Upper lobe of left lung (tissue), 6 donors: ENCODE measurements around the gene GNAI2. TPM values are rescaled to one million over a fixed set of nuclear protein-coding genes. Genes with fewer than 3 reads are reported as not detected.

ENCODE experiments used
- ATAC-seq, 2 donors: fragments of 200-7000 bp; cut with Tn5 transposase; one replicate each; pipeline ENCODE4 v1.9.1; 2022; ENCODE audit warnings: mild to moderate bottlenecking in 2 of 2, moderate library complexity in 2 of 2; ENCODE audit not compliant: low FRiP score in 2 of 2
- DNase-seq, 2 donors: peaks; one replicate each; pipeline ENCODE4 v3.0.0-alpha.2; 2019 to 2020
- H3K27ac ChIP-seq, 4 donors: fragments of 200-600 bp; sonication (generic); one replicate each; pipeline ENCODE4 v1.5.1; 2016 to 2019
- H3K27me3 ChIP-seq, 4 donors: fragments of 200-600 bp; sonication (generic); one replicate each; pipeline ENCODE4 v1.5.1; 2017 to 2019
- H3K36me3 ChIP-seq, 4 donors: fragments of 200-600 bp; sonication (generic); one replicate each; pipeline ENCODE4 v1.5.1; 2016 to 2019
- H3K4me1 ChIP-seq, 4 donors: fragments of 200-600 bp; sonication (generic); one replicate each; pipeline ENCODE4 v1.5.1; 2018 to 2019
- H3K4me3 ChIP-seq, 4 donors: fragments of 200-600 bp; sonication (generic); one replicate each; pipeline ENCODE4 v1.5.1; 2017 to 2019; ENCODE audit warnings: mild to moderate bottlenecking in 2 of 4, moderate library complexity in 1 of 4
- H3K9me3 ChIP-seq, 4 donors: fragments of 200-600 bp; sonication (generic); one replicate each; pipeline ENCODE4 v1.5.1; 2018 to 2019
- CTCF ChIP-seq, 6 experiments: fragments of 450-650 bp in 4 of 6; fragments of 200-600 bp in 2 of 6; sonication (generic) in 2 of 6; IDR thresholded peaks; one replicate each; pipeline ENCODE4 v1.5.1; 2016 to 2019; ENCODE audit warnings: antibody characterized with exemption in 6 of 6
- EP300 ChIP-seq, 4 donors: sonication (generic); formaldehyde crosslinking; IDR thresholded peaks; one replicate each; pipeline ENCODE4 v1.5.1; 2017; ENCODE audit warnings: antibody characterized with exemption in 4 of 4, control low read depth in 2 of 4
- POLR2A ChIP-seq, 4 donors: fragments of 450-650 bp; IDR thresholded peaks; one replicate each; pipeline ENCODE4 v1.5.1; 2016 to 2017; ENCODE audit warnings: antibody characterized with exemption in 4 of 4, mild to moderate bottlenecking in 2 of 4
- POLR2AphosphoS5 ChIP-seq, 2 donors: sonication (generic); formaldehyde crosslinking; IDR thresholded peaks; one replicate each; pipeline ENCODE4 v1.5.1; 2017; ENCODE audit warnings: antibody characterized with exemption in 2 of 2
- WGBS, 2 donors: methylation state at CpG; one replicate each; pipeline ENCODE4 v1.1.5; 2017 to 2018; 5-methylcytosine and 5-hydroxymethylcytosine counted together
- total RNA-seq, 6 donors: library from RNA; depleted of rRNA in 4 of 6; stranded (reverse); fragments of >200 nt in 4 of 6; gene quantifications; one replicate each; pipeline versions ENCODE4 v1.1.0 to v1.2.1, GENCODE V29; 2016 to 2021
- donor health status: DM: no; HTN: no; CAD: no; lungs with moderate emphysema.
- donor health status: DM: no; HTN: yes; CAD: no; lungs with severe emphysema.

The GNAI2 gene
- total RNA-seq, 6 donors from 2014 or later = 191 to 440 (median 295) TPM

- H3K4me3 ChIP-seq = no peak overlapping the region
- peaks cover 12 to 30% (median 21%) of the 10 kb centered on the region in 4 donors for H3K4me1 ChIP-seq
- no peaks in the 10 kb centered on the region for H3K36me3 ChIP-seq
- TF ChIP-seq CTCF (IDR thresholded peaks at IDR 0.05) (no peak), EP300 (IDR thresholded peaks at IDR 0.05) (no peak), POLR2AphosphoS5 (IDR thresholded peaks at IDR 0.05) (no peak), POLR2A (IDR thresholded peaks at IDR 0.05) (no peak)
- H3K27me3 ChIP-seq = peaks cover 2 to 22% (median 14%) of the 10 kb centered on the region in 4 donors
- 34% methylated on average over 21 of the region's 34 CpGs; no CpG with 5 or more reads in 1 of the 2 donors for WGBS, 2 donors
- ATAC-seq (no peak), DNase-seq (no peak)
- H3K27ac ChIP-seq = no peak overlapping the region
- H3K9me3 ChIP-seq = no peaks in the 10 kb centered on the region
These were observed 42.3 kb upstream of the GNAI2 start for GRCh38 chr3:50193746-50194127.

GRCh38 chr3:50194128-50194902 is 41.7 kb upstream of the GNAI2 start:
- TF ChIP-seq POLR2A (IDR thresholded peaks at IDR 0.05) (no peak), CTCF (IDR thresholded peaks at IDR 0.05) (peak; percentile 62 to 92 (median 85))
- Histone ChIP-seq H3K27ac (no peak overlapping the region), H3K27me3 (peaks cover 2 to 22% (median 14%) of the 10 kb centered on the region in 4 donors), H3K4me1 (peaks cover 12 to 30% (median 18%) of the 10 kb centered on the region in 4 donors), H3K9me3 (no peaks in the 10 kb centered on the region), H3K36me3 (no peaks in the 10 kb centered on the region), H3K4me3 (peak overlapping the region in 1 of 4 donors; percentile 13)
- WGBS, 2 donors = 15 to 46% methylated on average over 3 to 57 of the region's 70 CpGs
- ATAC-seq = peak; percentile 53 to 76
- peak; percentile 70 to 96 for DNase-seq

- peaks cover 2 to 22% (median 14%) of the 10 kb centered on the region in 4 donors for H3K27me3 ChIP-seq
- TF ChIP-seq EP300 (IDR thresholded peaks at IDR 0.05) = no peak
- no peak for TF ChIP-seq CTCF (IDR thresholded peaks at IDR 0.05)
- TF ChIP-seq POLR2A (IDR thresholded peaks at IDR 0.05) = no peak
- no peak for TF ChIP-seq POLR2AphosphoS5 (IDR thresholded peaks at IDR 0.05)
- no peaks in the 10 kb centered on the region for H3K9me3 ChIP-seq
- WGBS, 2 donors = 57 to 64% methylated on average over 8 to 13 of the region's 14 CpGs
- peak in 1 of 2 donors; percentile 12 for ATAC-seq
- peak overlapping the region in 1 of 4 donors; percentile 13 for H3K4me3 ChIP-seq
- no peak for DNase-seq
- H3K36me3 ChIP-seq = no peaks in the 10 kb centered on the region
- peaks cover 12 to 30% (median 16%) of the 10 kb centered on the region in 4 donors for H3K4me1 ChIP-seq
- no peak overlapping the region for H3K27ac ChIP-seq
These were observed 41.0 kb upstream of the GNAI2 start for GRCh38 chr3:50194903-50195500.

- H3K36me3 ChIP-seq = no peaks in the 10 kb centered on the region
- DNase-seq (no peak), ATAC-seq (no peak)
- no peak for TF ChIP-seq POLR2AphosphoS5 (IDR thresholded peaks at IDR 0.05)
- no peak for TF ChIP-seq EP300 (IDR thresholded peaks at IDR 0.05)
- TF ChIP-seq CTCF (IDR thresholded peaks at IDR 0.05) = no peak
- no peak for TF ChIP-seq POLR2A (IDR thresholded peaks at IDR 0.05)
- no peaks in the 10 kb centered on the region for H3K9me3 ChIP-seq
- WGBS, 2 donors = 60 to 72% methylated on average over 2 to 4 of the region's 4 CpGs
- peaks cover 12 to 30% (median 16%) of the 10 kb centered on the region in 4 donors for H3K4me1 ChIP-seq
- H3K27ac ChIP-seq = no peak overlapping the region
- H3K27me3 ChIP-seq = peaks cover 2 to 22% (median 14%) of the 10 kb centered on the region in 4 donors
- H3K4me3 ChIP-seq = no peak overlapping the region
These were observed 40.3 kb upstream of the GNAI2 start for GRCh38 chr3:50195501-50196252.
